HEK293 (cell line): Measurements from ENCODE around the gene PANX2.
A peak's percentile ranks its signal among the peaks of the same experiment; 100 is the strongest.

Experiments
- CTCF ChIA-PET: fragments of 350-600 bp; formaldehyde crosslinking; extraction: SDS; loops from one replicate; lab custom pipeline; 2021; ENCODE audit warnings: antibody characterized with exemption; lab: Yijun Ruan, JAX
- POLR2A ChIA-PET: fragments of 300-600 bp; formaldehyde crosslinking; extraction: SDS; loops from one replicate; lab custom pipeline; 2020; ENCODE audit warnings: antibody characterized with exemption, inconsistent platforms; lab: Yijun Ruan, JAX
- H3K27ac ChIP-seq: fragments of 200-500 bp; sonication (Bioruptor generic); 2 replicates; pipeline ENCODE4 v1.5.1; 2014; ENCODE audit warnings: low read depth, low read length, control low read depth, inconsistent platforms; ENCODE audit errors: extremely low read depth
- H3K36me3 ChIP-seq, 2 experiments: fragments of 200-500 bp in 1 of 2; sonication (Bioruptor generic) in 1 of 2; 1 replicate in 1 of 2; 2 replicates in 1 of 2; pipeline ENCODE4 v1.5.1; 2014 to 2017; ENCODE audit warnings: inconsistent platforms in 2 of 2, low read length in 2 of 2; ENCODE audit not compliant: control insufficient read depth in 2 of 2, insufficient read depth in 1 of 2
- H3K4me1 ChIP-seq: fragments of 200-500 bp; sonication (Bioruptor generic); 2 replicates; pipeline ENCODE4 v1.5.1; 2014; ENCODE audit warnings: mild to moderate bottlenecking, low read length, inconsistent platforms; ENCODE audit not compliant: control insufficient read depth, insufficient read depth
- H3K4me3 ChIP-seq: 2 replicates; pipeline ENCODE4 v1.5.1; 2011; ENCODE audit warnings: low read depth, mild to moderate bottlenecking, control low read depth, low read length, moderate library complexity
- H3K9me3 ChIP-seq: fragments of 200-500 bp; sonication (Bioruptor generic); 2 replicates; pipeline ENCODE4 v1.5.1; 2014; ENCODE audit warnings: low read depth, low read length, inconsistent platforms; ENCODE audit not compliant: control insufficient read depth, insufficient read depth
- GLIS1 ChIP-seq: fragments of 450-650 bp; formaldehyde crosslinking; IDR thresholded peaks from 2 replicates; pipeline ENCODE4 v1.5.1; 2016; ENCODE audit warnings: missing biosample characterization, missing genetic modification characterization
- KLF7 ChIP-seq: fragments of 450-650 bp; formaldehyde crosslinking; IDR thresholded peaks from 2 replicates; pipeline ENCODE4 v1.5.1; 2016; ENCODE audit warnings: missing biosample characterization, missing genetic modification characterization, borderline replicate concordance
- MEIS1 ChIP-seq: sonication (generic); formaldehyde crosslinking; IDR thresholded peaks from 2 replicates; pipeline ENCODE4 v1.8.1; 2022; ENCODE audit warnings: missing genetic modification reagents, mild to moderate bottlenecking, borderline replicate concordance
- OSR2 ChIP-seq: fragments of 450-650 bp; formaldehyde crosslinking; IDR thresholded peaks from 2 replicates; pipeline ENCODE4 v1.5.1; 2016; ENCODE audit warnings: missing biosample characterization, missing genetic modification characterization
- WT1 ChIP-seq: fragments of 450-650 bp; formaldehyde crosslinking; IDR thresholded peaks from 2 replicates; pipeline ENCODE4 v1.5.1; 2016; ENCODE audit warnings: missing biosample characterization, missing genetic modification characterization
- ZBTB6 ChIP-seq: fragments of 450-650 bp; formaldehyde crosslinking; IDR thresholded peaks from 2 replicates; pipeline ENCODE4 v1.5.1; 2017; ENCODE audit warnings: missing biosample characterization, missing genetic modification characterization
- ZBTB8A ChIP-seq: fragments of 450-650 bp; formaldehyde crosslinking; IDR thresholded peaks from 2 replicates; pipeline ENCODE4 v1.5.1; 2016; ENCODE audit warnings: missing biosample characterization, missing genetic modification characterization
- ZIC2 ChIP-seq: fragments of 450-650 bp; formaldehyde crosslinking; IDR thresholded peaks from 2 replicates; pipeline ENCODE4 v1.5.1; 2016; ENCODE audit warnings: missing biosample characterization, missing genetic modification characterization
- ZNF223 ChIP-seq: fragments of 450-650 bp; formaldehyde crosslinking; IDR thresholded peaks from 2 replicates; pipeline ENCODE4 v1.5.1; 2016; ENCODE audit warnings: missing biosample characterization, missing genetic modification characterization
- ZNF24 ChIP-seq: fragments of 450-650 bp; formaldehyde crosslinking; IDR thresholded peaks from 2 replicates; pipeline ENCODE4 v1.5.1; 2016; ENCODE audit warnings: missing biosample characterization, missing genetic modification characterization
- ZNF26 ChIP-seq: fragments of 450-650 bp; formaldehyde crosslinking; IDR thresholded peaks from 2 replicates; pipeline ENCODE4 v1.5.1; 2016; ENCODE audit warnings: missing biosample characterization, missing genetic modification characterization
- ZNF302 ChIP-seq: fragments of 450-650 bp; formaldehyde crosslinking; IDR thresholded peaks from 2 replicates; pipeline ENCODE4 v1.5.1; 2016; ENCODE audit warnings: missing biosample characterization, missing genetic modification characterization, low read depth
- ZNF366 ChIP-seq: fragments of 450-650 bp; formaldehyde crosslinking; conservative IDR thresholded peaks from 2 replicates; pipeline ENCODE4 v1.5.1; 2016; ENCODE audit warnings: missing biosample characterization, missing genetic modification characterization
- ZNF513 ChIP-seq: fragments of 450-650 bp; IDR thresholded peaks from 2 replicates; pipeline ENCODE4 v1.5.1; 2018; ENCODE audit warnings: missing biosample characterization, missing genetic modification characterization
- ZNF521 ChIP-seq: fragments of 450-650 bp; formaldehyde crosslinking; IDR thresholded peaks from 2 replicates; pipeline ENCODE4 v1.5.1; 2017; ENCODE audit warnings: missing biosample characterization, mild to moderate bottlenecking, missing genetic modification characterization
- ZNF529 ChIP-seq: fragments of 450-650 bp; formaldehyde crosslinking; IDR thresholded peaks from 2 replicates; pipeline ENCODE4 v1.5.1; 2017; ENCODE audit warnings: missing genetic modification characterization, missing biosample characterization; ENCODE audit not compliant: insufficient replicate concordance
- ZNF664 ChIP-seq: fragments of 450-650 bp; formaldehyde crosslinking; IDR thresholded peaks from 2 replicates; pipeline ENCODE4 v1.5.1; 2016; ENCODE audit warnings: missing biosample characterization, missing genetic modification characterization
- ZNF777 ChIP-seq: fragments of 450-650 bp; formaldehyde crosslinking; IDR thresholded peaks from 2 replicates; pipeline ENCODE4 v1.5.1; 2017; ENCODE audit warnings: missing biosample characterization, missing genetic modification characterization, borderline replicate concordance
- ZSCAN30 ChIP-seq: fragments of 450-650 bp; IDR thresholded peaks from 2 replicates; pipeline ENCODE4 v1.5.1; 2018; ENCODE audit warnings: missing biosample characterization, mild to moderate bottlenecking, missing genetic modification characterization, moderate library complexity
- TF ChIP-seq, protein P1 (sequence below): fragments of 450-650 bp; formaldehyde crosslinking; IDR thresholded peaks from 2 replicates; pipeline ENCODE4 v1.5.1; 2016; ENCODE audit warnings: missing biosample characterization, missing genetic modification characterization
- TF ChIP-seq, protein P2 (sequence below): fragments of 450-650 bp; formaldehyde crosslinking; IDR thresholded peaks from 2 replicates; pipeline ENCODE4 v1.5.0; 2017; ENCODE audit warnings: missing biosample characterization, missing genetic modification characterization, borderline replicate concordance
- TF ChIP-seq, protein P3 (sequence below): fragments of 450-650 bp; formaldehyde crosslinking; IDR thresholded peaks from 2 replicates; pipeline ENCODE4 v1.5.1; 2016; ENCODE audit warnings: missing biosample characterization, missing genetic modification characterization

PANX2 gene

GRCh38 chr22:50162391-50162956, 8.1 kb upstream of the PANX2 start:
- TF ChIP-seq ZIC2 (peak; percentile 61), ZNF26 (tag by site-specific recombination) (no peak)
- H3K4me1 ChIP-seq: no peaks in the 10 kb centered on the region
- no peak overlapping the region for H3K4me3 ChIP-seq
- POLR2A ChIA-PET: no interaction called here
- H3K9me3 ChIP-seq: no peaks in the 10 kb centered on the region
- CTCF ChIA-PET: no interaction called here
- H3K36me3 ChIP-seq: no peaks in the 10 kb centered on the region
- no peak overlapping the region for H3K27ac ChIP-seq

DNA sequence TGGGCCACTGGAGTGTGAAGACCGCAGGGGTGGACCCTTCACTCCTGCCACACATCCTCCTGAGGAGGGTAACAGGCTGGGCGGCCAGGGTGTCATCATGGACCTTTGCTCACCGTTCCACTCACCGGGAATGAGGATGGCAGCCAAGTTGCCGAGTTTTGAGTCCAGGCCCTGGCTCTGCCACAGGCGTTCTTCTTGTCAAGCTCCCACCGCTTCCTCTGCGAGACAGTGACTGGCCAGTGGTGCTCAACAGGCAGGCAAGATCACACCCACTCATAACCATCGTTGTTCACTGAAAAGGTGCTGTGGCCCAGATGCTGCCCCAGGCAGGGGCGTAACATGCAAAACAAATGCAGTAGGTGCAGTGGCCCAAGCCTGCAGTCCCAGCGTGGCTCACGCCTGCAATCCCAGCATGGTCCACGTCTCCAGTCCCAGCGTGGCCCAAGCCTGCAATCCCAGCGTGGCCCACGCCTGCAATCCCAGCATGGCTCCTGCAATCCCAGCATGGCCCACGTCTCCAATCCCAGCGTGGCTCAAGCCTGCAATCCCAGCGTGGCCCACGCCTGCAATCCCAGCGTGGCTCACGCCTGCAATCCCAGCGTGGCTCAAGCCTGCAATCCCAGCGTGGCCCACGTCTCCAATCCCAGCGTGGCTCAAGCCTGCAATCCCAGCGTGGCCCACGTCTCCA, 5.0 kb upstream of the PANX2 start:
- POLR2A ChIA-PET: no interaction called here
- H3K4me1 ChIP-seq: no peaks in the 10 kb centered on the region
- CTCF ChIA-PET: no interaction called here
- no peaks in the 10 kb centered on the region for H3K36me3 ChIP-seq
- TF ChIP-seq, protein P1, sequence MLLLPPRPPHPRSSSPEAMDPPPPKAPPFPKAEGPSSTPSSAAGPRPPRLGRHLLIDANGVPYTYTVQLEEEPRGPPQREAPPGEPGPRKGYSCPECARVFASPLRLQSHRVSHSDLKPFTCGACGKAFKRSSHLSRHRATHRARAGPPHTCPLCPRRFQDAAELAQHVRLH (tag by site-specific recombination): no peak
- TF ChIP-seq ZNF664 (tag by site-specific recombination) (no peak), ZNF513 (tag by site-specific recombination) (no peak), OSR2 (tag by site-specific recombination) (no peak), ZBTB6 (tag by site-specific recombination) (no peak), ZNF24 (tag by site-specific recombination) (no peak), GLIS1 (tag by site-specific recombination) (no peak), ZSCAN30 (tag by site-specific recombination) (no peak), ZNF302 (tag by site-specific recombination) (no peak), ZNF529 (tag by site-specific recombination) (no peak), KLF7 (no peak), ZNF223 (tag by site-specific recombination) (no peak), MEIS1 (CRISPR knock-in tag) (no peak), ZBTB8A (tag by site-specific recombination) (no peak), WT1 (tag by site-specific recombination) (no peak), ZNF777 (tag by site-specific recombination) (no peak), ZNF521 (tag by site-specific recombination) (no peak), ZNF366 (tag by site-specific recombination) (no peak)
- TF ChIP-seq, protein P2, sequence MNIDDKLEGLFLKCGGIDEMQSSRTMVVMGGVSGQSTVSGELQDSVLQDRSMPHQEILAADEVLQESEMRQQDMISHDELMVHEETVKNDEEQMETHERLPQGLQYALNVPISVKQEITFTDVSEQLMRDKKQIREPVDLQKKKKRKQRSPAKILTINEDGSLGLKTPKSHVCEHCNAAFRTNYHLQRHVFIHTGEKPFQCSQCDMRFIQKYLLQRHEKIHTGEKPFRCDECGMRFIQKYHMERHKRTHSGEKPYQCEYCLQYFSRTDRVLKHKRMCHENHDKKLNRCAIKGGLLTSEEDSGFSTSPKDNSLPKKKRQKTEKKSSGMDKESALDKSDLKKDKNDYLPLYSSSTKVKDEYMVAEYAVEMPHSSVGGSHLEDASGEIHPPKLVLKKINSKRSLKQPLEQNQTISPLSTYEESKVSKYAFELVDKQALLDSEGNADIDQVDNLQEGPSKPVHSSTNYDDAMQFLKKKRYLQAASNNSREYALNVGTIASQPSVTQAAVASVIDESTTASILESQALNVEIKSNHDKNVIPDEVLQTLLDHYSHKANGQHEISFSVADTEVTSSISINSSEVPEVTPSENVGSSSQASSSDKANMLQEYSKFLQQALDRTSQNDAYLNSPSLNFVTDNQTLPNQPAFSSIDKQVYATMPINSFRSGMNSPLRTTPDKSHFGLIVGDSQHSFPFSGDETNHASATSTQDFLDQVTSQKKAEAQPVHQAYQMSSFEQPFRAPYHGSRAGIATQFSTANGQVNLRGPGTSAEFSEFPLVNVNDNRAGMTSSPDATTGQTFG: no peak
- TF ChIP-seq, protein P3, sequence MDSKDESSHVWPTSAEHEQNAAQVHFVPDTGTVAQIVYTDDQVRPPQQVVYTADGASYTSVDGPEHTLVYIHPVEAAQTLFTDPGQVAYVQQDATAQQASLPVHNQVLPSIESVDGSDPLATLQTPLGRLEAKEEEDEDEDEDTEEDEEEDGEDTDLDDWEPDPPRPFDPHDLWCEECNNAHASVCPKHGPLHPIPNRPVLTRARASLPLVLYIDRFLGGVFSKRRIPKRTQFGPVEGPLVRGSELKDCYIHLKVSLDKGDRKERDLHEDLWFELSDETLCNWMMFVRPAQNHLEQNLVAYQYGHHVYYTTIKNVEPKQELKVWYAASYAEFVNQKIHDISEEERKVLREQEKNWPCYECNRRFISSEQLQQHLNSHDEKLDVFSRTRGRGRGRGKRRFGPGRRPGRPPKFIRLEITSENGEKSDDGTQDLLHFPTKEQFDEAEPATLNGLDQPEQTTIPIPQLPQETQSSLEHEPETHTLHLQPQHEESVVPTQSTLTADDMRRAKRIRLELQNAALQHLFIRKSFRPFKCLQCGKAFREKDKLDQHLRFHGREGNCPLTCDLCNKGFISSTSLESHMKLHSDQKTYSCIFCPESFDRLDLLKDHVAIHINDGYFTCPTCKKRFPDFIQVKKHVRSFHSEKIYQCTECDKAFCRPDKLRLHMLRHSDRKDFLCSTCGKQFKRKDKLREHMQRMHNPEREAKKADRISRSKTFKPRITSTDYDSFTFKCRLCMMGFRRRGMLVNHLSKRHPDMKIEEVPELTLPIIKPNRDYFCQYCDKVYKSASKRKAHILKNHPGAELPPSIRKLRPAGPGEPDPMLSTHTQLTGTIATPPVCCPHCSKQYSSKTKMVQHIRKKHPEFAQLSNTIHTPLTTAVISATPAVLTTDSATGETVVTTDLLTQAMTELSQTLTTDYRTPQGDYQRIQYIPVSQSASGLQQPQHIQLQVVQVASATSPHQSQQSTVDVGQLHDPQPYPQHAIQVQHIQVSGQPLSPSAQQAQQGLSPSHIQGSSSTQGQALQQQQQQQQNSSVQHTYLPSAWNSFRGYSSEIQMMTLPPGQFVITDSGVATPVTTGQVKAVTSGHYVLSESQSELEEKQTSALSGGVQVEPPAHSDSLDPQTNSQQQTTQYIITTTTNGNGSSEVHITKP (tag by site-specific recombination): no peak
- H3K9me3 ChIP-seq: no peaks in the 10 kb centered on the region
- H3K27ac ChIP-seq: no peak overlapping the region
- H3K4me3 ChIP-seq: no peak overlapping the region
